ENCODE results near the gene FAM184A. TPM values are rescaled to one million over a fixed set of nuclear protein-coding genes. Genes with fewer than 3 reads are reported as not detected.

FAM184A gene
- total RNA-seq, 1 experiment from 2014 or later, result 13.3 TPM

DNA sequence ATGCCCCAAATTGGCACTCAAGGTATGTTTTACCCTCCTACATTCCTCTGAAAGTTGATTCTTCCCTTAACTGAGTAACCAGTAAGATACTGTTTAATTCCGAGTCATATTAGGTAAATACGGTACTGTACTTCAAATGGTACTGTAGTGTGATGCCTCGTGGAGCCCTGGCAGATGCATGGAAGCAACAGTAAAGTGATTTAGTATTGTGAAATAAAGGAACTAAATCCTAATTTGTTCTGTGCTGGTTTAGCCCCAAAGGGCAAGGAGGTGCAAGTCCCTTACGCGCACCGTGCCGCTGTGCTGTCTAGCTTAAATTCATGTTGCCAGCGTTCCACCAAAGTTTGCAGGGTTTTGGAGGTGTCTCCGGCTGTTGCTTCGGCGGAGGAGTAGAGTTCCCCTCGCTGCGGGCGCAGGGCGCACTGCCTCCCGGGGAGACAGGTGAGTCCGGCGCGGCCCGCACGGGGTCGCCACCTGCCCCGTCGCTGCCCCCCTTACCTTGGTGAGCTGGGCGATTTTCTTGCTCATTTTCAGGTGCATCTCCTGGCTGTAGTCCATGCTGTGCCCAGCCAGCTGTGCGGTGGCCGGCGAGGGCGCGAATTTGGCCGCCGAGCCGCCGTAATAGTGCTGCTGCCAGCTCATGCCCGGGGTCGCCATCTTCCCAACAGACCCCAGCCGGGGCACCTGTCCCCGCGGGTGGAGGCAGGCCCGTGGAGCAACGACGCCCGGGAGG, 655 bp downstream of the FAM184A start (continued):
- TF ChIP-seq, protein P1, sequence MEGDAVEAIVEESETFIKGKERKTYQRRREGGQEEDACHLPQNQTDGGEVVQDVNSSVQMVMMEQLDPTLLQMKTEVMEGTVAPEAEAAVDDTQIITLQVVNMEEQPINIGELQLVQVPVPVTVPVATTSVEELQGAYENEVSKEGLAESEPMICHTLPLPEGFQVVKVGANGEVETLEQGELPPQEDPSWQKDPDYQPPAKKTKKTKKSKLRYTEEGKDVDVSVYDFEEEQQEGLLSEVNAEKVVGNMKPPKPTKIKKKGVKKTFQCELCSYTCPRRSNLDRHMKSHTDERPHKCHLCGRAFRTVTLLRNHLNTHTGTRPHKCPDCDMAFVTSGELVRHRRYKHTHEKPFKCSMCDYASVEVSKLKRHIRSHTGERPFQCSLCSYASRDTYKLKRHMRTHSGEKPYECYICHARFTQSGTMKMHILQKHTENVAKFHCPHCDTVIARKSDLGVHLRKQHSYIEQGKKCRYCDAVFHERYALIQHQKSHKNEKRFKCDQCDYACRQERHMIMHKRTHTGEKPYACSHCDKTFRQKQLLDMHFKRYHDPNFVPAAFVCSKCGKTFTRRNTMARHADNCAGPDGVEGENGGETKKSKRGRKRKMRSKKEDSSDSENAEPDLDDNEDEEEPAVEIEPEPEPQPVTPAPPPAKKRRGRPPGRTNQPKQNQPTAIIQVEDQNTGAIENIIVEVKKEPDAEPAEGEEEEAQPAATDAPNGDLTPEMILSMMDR (IDR thresholded peaks at IDR 0.05), result no peak
- TF ChIP-seq PRRX2 (CRISPR knock-in tag; IDR thresholded peaks at IDR 0.05) (no peak), HMGA2 (CRISPR knock-in tag; IDR thresholded peaks at IDR 0.05) (no peak), CBFB (CRISPR knock-in tag; IDR thresholded peaks at IDR 0.05; ENCODE audit: low read depth) (no peak), ESRRA (CRISPR knock-in tag; IDR thresholded peaks at IDR 0.05; ENCODE audit: borderline replicate concordance) (no peak; the same call in 1 of the 2 replicates), ZNF138 (CRISPR knock-in tag; conservative IDR thresholded peaks at IDR 0.05) (no peak; the same call in 1 of the 2 replicates), RORB (CRISPR knock-in tag; IDR thresholded peaks at IDR 0.05) (no peak), FOXK1 (CRISPR knock-in tag; IDR thresholded peaks at IDR 0.05) (peak; percentile 65; the same call in 1 of the 2 replicates), SMAD3 (CRISPR knock-in tag; IDR thresholded peaks at IDR 0.05; ENCODE audit: borderline replicate concordance) (no peak), ELF4 (CRISPR knock-in tag; IDR thresholded peaks at IDR 0.05; ENCODE audit: low read depth) (no peak), SOX15 (CRISPR knock-in tag; IDR thresholded peaks at IDR 0.05) (no peak), ZBTB21 (CRISPR knock-in tag; IDR thresholded peaks at IDR 0.05; ENCODE audit: borderline replicate concordance) (no peak)
- TF ChIP-seq, protein P2, sequence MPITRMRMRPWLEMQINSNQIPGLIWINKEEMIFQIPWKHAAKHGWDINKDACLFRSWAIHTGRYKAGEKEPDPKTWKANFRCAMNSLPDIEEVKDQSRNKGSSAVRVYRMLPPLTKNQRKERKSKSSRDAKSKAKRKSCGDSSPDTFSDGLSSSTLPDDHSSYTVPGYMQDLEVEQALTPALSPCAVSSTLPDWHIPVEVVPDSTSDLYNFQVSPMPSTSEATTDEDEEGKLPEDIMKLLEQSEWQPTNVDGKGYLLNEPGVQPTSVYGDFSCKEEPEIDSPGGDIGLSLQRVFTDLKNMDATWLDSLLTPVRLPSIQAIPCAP (CRISPR knock-in tag; IDR thresholded peaks at IDR 0.05), result no peak
- TF ChIP-seq, protein P3, sequence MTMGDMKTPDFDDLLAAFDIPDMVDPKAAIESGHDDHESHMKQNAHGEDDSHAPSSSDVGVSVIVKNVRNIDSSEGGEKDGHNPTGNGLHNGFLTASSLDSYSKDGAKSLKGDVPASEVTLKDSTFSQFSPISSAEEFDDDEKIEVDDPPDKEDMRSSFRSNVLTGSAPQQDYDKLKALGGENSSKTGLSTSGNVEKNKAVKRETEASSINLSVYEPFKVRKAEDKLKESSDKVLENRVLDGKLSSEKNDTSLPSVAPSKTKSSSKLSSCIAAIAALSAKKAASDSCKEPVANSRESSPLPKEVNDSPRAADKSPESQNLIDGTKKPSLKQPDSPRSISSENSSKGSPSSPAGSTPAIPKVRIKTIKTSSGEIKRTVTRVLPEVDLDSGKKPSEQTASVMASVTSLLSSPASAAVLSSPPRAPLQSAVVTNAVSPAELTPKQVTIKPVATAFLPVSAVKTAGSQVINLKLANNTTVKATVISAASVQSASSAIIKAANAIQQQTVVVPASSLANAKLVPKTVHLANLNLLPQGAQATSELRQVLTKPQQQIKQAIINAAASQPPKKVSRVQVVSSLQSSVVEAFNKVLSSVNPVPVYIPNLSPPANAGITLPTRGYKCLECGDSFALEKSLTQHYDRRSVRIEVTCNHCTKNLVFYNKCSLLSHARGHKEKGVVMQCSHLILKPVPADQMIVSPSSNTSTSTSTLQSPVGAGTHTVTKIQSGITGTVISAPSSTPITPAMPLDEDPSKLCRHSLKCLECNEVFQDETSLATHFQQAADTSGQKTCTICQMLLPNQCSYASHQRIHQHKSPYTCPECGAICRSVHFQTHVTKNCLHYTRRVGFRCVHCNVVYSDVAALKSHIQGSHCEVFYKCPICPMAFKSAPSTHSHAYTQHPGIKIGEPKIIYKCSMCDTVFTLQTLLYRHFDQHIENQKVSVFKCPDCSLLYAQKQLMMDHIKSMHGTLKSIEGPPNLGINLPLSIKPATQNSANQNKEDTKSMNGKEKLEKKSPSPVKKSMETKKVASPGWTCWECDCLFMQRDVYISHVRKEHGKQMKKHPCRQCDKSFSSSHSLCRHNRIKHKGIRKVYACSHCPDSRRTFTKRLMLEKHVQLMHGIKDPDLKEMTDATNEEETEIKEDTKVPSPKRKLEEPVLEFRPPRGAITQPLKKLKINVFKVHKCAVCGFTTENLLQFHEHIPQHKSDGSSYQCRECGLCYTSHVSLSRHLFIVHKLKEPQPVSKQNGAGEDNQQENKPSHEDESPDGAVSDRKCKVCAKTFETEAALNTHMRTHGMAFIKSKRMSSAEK (CRISPR knock-in tag; IDR thresholded peaks at IDR 0.05; ENCODE audit: borderline replicate concordance), result no peak
- TF ChIP-seq, protein P4, sequence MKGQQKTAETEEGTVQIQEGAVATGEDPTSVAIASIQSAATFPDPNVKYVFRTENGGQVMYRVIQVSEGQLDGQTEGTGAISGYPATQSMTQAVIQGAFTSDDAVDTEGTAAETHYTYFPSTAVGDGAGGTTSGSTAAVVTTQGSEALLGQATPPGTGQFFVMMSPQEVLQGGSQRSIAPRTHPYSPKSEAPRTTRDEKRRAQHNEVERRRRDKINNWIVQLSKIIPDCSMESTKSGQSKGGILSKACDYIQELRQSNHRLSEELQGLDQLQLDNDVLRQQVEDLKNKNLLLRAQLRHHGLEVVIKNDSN (CRISPR knock-in tag; IDR thresholded peaks at IDR 0.05), result no peak
- TF ChIP-seq, protein P5, sequence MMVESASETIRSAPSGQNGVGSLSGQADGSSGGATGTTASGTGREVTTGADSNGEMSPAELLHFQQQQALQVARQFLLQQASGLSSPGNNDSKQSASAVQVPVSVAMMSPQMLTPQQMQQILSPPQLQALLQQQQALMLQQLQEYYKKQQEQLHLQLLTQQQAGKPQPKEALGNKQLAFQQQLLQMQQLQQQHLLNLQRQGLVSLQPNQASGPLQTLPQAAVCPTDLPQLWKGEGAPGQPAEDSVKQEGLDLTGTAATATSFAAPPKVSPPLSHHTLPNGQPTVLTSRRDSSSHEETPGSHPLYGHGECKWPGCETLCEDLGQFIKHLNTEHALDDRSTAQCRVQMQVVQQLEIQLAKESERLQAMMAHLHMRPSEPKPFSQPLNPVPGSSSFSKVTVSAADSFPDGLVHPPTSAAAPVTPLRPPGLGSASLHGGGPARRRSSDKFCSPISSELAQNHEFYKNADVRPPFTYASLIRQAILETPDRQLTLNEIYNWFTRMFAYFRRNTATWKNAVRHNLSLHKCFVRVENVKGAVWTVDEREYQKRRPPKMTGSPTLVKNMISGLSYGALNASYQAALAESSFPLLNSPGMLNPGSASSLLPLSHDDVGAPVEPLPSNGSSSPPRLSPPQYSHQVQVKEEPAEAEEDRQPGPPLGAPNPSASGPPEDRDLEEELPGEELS (CRISPR knock-in tag; IDR thresholded peaks at IDR 0.05), result peak; percentile 26; the same call in 1 of the 2 replicates
- TF ChIP-seq, protein P6, sequence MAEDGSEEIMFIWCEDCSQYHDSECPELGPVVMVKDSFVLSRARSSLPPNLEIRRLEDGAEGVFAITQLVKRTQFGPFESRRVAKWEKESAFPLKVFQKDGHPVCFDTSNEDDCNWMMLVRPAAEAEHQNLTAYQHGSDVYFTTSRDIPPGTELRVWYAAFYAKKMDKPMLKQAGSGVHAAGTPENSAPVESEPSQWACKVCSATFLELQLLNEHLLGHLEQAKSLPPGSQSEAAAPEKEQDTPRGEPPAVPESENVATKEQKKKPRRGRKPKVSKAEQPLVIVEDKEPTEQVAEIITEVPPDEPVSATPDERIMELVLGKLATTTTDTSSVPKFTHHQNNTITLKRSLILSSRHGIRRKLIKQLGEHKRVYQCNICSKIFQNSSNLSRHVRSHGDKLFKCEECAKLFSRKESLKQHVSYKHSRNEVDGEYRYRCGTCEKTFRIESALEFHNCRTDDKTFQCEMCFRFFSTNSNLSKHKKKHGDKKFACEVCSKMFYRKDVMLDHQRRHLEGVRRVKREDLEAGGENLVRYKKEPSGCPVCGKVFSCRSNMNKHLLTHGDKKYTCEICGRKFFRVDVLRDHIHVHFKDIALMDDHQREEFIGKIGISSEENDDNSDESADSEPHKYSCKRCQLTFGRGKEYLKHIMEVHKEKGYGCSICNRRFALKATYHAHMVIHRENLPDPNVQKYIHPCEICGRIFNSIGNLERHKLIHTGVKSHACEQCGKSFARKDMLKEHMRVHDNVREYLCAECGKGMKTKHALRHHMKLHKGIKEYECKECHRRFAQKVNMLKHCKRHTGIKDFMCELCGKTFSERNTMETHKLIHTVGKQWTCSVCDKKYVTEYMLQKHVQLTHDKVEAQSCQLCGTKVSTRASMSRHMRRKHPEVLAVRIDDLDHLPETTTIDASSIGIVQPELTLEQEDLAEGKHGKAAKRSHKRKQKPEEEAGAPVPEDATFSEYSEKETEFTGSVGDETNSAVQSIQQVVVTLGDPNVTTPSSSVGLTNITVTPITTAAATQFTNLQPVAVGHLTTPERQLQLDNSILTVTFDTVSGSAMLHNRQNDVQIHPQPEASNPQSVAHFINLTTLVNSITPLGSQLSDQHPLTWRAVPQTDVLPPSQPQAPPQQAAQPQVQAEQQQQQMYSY (CRISPR knock-in tag; IDR thresholded peaks at IDR 0.05), result no peak
- TF ChIP-seq, protein P7, sequence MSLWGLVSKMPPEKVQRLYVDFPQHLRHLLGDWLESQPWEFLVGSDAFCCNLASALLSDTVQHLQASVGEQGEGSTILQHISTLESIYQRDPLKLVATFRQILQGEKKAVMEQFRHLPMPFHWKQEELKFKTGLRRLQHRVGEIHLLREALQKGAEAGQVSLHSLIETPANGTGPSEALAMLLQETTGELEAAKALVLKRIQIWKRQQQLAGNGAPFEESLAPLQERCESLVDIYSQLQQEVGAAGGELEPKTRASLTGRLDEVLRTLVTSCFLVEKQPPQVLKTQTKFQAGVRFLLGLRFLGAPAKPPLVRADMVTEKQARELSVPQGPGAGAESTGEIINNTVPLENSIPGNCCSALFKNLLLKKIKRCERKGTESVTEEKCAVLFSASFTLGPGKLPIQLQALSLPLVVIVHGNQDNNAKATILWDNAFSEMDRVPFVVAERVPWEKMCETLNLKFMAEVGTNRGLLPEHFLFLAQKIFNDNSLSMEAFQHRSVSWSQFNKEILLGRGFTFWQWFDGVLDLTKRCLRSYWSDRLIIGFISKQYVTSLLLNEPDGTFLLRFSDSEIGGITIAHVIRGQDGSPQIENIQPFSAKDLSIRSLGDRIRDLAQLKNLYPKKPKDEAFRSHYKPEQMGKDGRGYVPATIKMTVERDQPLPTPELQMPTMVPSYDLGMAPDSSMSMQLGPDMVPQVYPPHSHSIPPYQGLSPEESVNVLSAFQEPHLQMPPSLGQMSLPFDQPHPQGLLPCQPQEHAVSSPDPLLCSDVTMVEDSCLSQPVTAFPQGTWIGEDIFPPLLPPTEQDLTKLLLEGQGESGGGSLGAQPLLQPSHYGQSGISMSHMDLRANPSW (CRISPR knock-in tag; conservative IDR thresholded peaks at IDR 0.05; ENCODE audit: low read depth), result 0 out of 2 replicates have a peak, but pooled peaks have one; percentile 23
- TF ChIP-seq, protein P8, sequence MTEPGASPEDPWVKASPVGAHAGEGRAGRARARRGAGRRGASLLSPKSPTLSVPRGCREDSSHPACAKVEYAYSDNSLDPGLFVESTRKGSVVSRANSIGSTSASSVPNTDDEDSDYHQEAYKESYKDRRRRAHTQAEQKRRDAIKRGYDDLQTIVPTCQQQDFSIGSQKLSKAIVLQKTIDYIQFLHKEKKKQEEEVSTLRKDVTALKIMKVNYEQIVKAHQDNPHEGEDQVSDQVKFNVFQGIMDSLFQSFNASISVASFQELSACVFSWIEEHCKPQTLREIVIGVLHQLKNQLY (CRISPR knock-in tag; IDR thresholded peaks at IDR 0.05), result 0 out of 2 replicates have a peak, but pooled peaks have one; percentile 48
- TF ChIP-seq, protein P9, sequence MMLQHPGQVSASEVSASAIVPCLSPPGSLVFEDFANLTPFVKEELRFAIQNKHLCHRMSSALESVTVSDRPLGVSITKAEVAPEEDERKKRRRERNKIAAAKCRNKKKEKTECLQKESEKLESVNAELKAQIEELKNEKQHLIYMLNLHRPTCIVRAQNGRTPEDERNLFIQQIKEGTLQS (CRISPR knock-in tag; conservative IDR thresholded peaks at IDR 0.05), result no peak

Data from WTC11 (cell line).